ENCODE results near the gene LYRM9.
"Not testable (repeated sequence)": the region's sequence is repeated elsewhere in the genome, so short reads cannot be mapped to it uniquely, and the experiment has no call there.

DNA sequence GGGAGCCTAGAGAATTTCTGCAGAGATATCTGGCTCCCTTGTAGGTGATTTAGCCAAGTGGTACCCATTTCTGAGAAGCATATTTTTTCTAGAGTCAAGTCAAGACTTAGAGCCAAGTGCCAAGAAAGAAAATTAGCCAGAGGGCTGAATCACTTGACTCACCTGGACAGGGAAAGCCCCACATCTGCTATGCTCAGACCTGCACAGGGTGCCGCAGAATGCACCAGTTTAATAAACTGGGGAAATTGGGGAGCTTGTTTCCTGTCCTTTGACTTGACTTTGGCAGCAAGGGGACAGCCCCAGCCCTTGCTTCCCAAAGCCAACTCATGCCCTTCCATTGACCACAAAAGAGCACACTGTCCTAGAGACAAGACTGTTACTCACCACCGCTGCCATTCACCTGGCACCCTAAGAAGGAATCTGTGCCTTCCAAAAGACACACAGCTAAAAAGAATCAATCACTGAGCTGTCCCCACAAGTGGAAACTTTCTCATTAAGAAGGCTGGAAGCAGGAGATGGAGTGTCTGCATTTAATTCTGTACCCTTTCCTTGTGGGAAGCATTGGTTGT is 63.9 kb downstream of the LYRM9 start:
- TF ChIP-seq ZNF24 (IDR thresholded peaks at IDR 0.05); POLR2AphosphoS5 (IDR thresholded peaks at IDR 0.05; ENCODE audit: control insufficient read depth, insufficient read depth, low read depth, low read length); MYC (IDR thresholded peaks at IDR 0.05; ENCODE audit: low read depth, low read length); MYC (CRISPR knock-in tag; IDR thresholded peaks at IDR 0.05; ENCODE audit: borderline replicate concordance, low read depth); PHTF2 (CRISPR knock-in tag; IDR thresholded peaks at IDR 0.05); CAMTA2 (CRISPR knock-in tag; conservative IDR thresholded peaks at IDR 0.05); EP300 (IDR thresholded peaks at IDR 0.05; ENCODE audit: low read length); ARID2 (IDR thresholded peaks at IDR 0.05); RAD21 (CRISPR knock-in tag; conservative IDR thresholded peaks at IDR 0.05 in 1 of 2, IDR thresholded peaks at IDR 0.05 in 1 of 2); KHSRP (IDR thresholded peaks at IDR 0.05); EWSR1 (IDR thresholded peaks at IDR 0.05; ENCODE audit: borderline replicate concordance, low read depth, partially characterized antibody): not testable (repeated sequence)
- TF ChIP-seq, protein P1, sequence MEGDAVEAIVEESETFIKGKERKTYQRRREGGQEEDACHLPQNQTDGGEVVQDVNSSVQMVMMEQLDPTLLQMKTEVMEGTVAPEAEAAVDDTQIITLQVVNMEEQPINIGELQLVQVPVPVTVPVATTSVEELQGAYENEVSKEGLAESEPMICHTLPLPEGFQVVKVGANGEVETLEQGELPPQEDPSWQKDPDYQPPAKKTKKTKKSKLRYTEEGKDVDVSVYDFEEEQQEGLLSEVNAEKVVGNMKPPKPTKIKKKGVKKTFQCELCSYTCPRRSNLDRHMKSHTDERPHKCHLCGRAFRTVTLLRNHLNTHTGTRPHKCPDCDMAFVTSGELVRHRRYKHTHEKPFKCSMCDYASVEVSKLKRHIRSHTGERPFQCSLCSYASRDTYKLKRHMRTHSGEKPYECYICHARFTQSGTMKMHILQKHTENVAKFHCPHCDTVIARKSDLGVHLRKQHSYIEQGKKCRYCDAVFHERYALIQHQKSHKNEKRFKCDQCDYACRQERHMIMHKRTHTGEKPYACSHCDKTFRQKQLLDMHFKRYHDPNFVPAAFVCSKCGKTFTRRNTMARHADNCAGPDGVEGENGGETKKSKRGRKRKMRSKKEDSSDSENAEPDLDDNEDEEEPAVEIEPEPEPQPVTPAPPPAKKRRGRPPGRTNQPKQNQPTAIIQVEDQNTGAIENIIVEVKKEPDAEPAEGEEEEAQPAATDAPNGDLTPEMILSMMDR (IDR thresholded peaks at IDR 0.05 in 2 of 3, conservative IDR thresholded peaks at IDR 0.05 in 1 of 3; ENCODE audit: insufficient read depth in 2 of 3, low read depth in 1 of 3, low read length in 3 of 3) = not testable (repeated sequence)
- TF ChIP-seq, protein P2, sequence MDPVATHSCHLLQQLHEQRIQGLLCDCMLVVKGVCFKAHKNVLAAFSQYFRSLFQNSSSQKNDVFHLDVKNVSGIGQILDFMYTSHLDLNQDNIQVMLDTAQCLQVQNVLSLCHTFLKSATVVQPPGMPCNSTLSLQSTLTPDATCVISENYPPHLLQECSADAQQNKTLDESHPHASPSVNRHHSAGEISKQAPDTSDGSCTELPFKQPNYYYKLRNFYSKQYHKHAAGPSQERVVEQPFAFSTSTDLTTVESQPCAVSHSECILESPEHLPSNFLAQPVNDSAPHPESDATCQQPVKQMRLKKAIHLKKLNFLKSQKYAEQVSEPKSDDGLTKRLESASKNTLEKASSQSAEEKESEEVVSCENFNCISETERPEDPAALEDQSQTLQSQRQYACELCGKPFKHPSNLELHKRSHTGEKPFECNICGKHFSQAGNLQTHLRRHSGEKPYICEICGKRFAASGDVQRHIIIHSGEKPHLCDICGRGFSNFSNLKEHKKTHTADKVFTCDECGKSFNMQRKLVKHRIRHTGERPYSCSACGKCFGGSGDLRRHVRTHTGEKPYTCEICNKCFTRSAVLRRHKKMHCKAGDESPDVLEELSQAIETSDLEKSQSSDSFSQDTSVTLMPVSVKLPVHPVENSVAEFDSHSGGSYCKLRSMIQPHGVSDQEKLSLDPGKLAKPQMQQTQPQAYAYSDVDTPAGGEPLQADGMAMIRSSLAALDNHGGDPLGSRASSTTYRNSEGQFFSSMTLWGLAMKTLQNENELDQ (CRISPR knock-in tag; IDR thresholded peaks at IDR 0.05; ENCODE audit: borderline replicate concordance) = not testable (repeated sequence)
- TF ChIP-seq, protein P3, sequence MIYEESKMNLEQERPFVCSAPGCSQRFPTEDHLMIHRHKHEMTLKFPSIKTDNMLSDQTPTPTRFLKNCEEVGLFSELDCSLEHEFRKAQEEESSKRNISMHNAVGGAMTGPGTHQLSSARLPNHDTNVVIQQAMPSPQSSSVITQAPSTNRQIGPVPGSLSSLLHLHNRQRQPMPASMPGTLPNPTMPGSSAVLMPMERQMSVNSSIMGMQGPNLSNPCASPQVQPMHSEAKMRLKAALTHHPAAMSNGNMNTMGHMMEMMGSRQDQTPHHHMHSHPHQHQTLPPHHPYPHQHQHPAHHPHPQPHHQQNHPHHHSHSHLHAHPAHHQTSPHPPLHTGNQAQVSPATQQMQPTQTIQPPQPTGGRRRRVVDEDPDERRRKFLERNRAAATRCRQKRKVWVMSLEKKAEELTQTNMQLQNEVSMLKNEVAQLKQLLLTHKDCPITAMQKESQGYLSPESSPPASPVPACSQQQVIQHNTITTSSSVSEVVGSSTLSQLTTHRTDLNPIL (CRISPR knock-in tag; IDR thresholded peaks at IDR 0.05) = not testable (repeated sequence)

Measured in K562 (cell line).